Glomerular visceral epithelial cell (primary cell): ENCODE results near the gene SORBS1.
"Not testable (repeated sequence)": the region's sequence is repeated elsewhere in the genome, so short reads cannot be mapped to it uniquely, and the experiment has no call there.

Source experiments
- DNase-seq: peaks from one replicate; pipeline ENCODE4 v3.0.0-alpha.2; 2016; ENCODE audit errors: extremely low spot score

SORBS1 gene

GRCh38 chr10:95389176-95389575 lies 172.0 kb downstream of the SORBS1 start:
- no peak for DNase-seq

- DNase-seq = no peak
Observed at GRCh38 chr10:95388539-95388938, 172.6 kb downstream of the SORBS1 start.

- no peak for DNase-seq
Observed at GRCh38 chr10:95388109-95388471, 173.1 kb downstream of the SORBS1 start.

- DNase-seq = no peak
Observed at GRCh38 chr10:95384011-95384704, 177.0 kb downstream of the SORBS1 start.

- DNase-seq = no peak
Observed at GRCh38 chr10:95382596-95382995, 178.6 kb downstream of the SORBS1 start.

- no peak for DNase-seq
Observed at GRCh38 chr10:95382174-95382573, 179.0 kb downstream of the SORBS1 start.

GRCh38 chr10:95377950-95378349 lies 183.2 kb downstream of the SORBS1 start:
- DNase-seq = no peak

- no peak for DNase-seq
Observed at GRCh38 chr10:95375418-95375817, 185.8 kb downstream of the SORBS1 start.

- DNase-seq = peak; percentile 67
Observed at GRCh38 chr10:95374597-95375209, 186.5 kb downstream of the SORBS1 start.

- DNase-seq = no peak
Observed at GRCh38 chr10:95373660-95374059, 187.5 kb downstream of the SORBS1 start.

GRCh38 chr10:95364342-95364741 lies 196.8 kb downstream of the SORBS1 start:
- no peak for DNase-seq

- peak; percentile 74 for DNase-seq
Observed at GRCh38 chr10:95363303-95363912, 197.8 kb downstream of the SORBS1 start.

GRCh38 chr10:95360122-95360714 lies 201.0 kb downstream of the SORBS1 start:
- peak; percentile 8 for DNase-seq

- DNase-seq = no peak
Observed at GRCh38 chr10:95359466-95359865, 201.7 kb downstream of the SORBS1 start.

GRCh38 chr10:95356190-95356955 lies 204.8 kb downstream of the SORBS1 start:
- DNase-seq = no peak

- no peak for DNase-seq
Observed at GRCh38 chr10:95355301-95355700, 205.9 kb downstream of the SORBS1 start.

GRCh38 chr10:95354110-95354509 lies 207.1 kb downstream of the SORBS1 start:
- DNase-seq = no peak

GRCh38 chr10:95353123-95353522 lies 208.0 kb downstream of the SORBS1 start:
- no peak for DNase-seq

- DNase-seq = no peak
Observed at GRCh38 chr10:95352684-95353083, 208.5 kb downstream of the SORBS1 start.

- DNase-seq = no peak
Observed at GRCh38 chr10:95350830-95351228, 210.3 kb downstream of the SORBS1 start.

- DNase-seq = no peak
Observed at GRCh38 chr10:95350219-95350829, 210.8 kb downstream of the SORBS1 start.

GRCh38 chr10:95347402-95347766 lies 213.8 kb downstream of the SORBS1 start:
- not testable (repeated sequence) for DNase-seq
